IMR-90 (cell line): ENCODE data around the gene TTC39C. TPM values are rescaled to one million over a fixed set of nuclear protein-coding genes. Genes with fewer than 3 reads are reported as not detected.

Experiments
- ATAC-seq: fragments of 200-7000 bp; cut with Tn5 transposase; 2 replicates; pipeline ENCODE4 v1.9.1; 2020; ENCODE audit warnings: low read depth, mild to moderate bottlenecking, moderate library complexity
- BruUV-seq: library from RNA; stranded (reverse); fragments of 400-500 nt; replicated peaks from 2 replicates; lab custom pipeline; 2021; lab: Mats Ljungman, UMichigan
- CTCF ChIA-PET: fragments of 300-600 bp; formaldehyde crosslinking; extraction: SDS; loops from one replicate; lab custom pipeline; 2021; ENCODE audit warnings: antibody characterized with exemption; lab: Yijun Ruan, JAX
- POLR2A ChIA-PET: fragments of 300-600 bp; sonication (Branson Sonifier 250); formaldehyde crosslinking; loops from one replicate; lab custom pipeline; 2022; ENCODE audit warnings: antibody characterized with exemption; ENCODE audit not compliant: unreplicated experiment; lab: Charles Lee
- DNase-seq: peaks from one replicate; pipeline ENCODE4 v3.0.0; 2013
- H2AFZ ChIP-seq: replicated peaks from 2 replicates; pipeline ENCODE3; 2013; ENCODE audit warnings: low read length, mild to moderate bottlenecking; ENCODE audit not compliant: poor library complexity
- H2AK5ac ChIP-seq: 2 replicates; pipeline ENCODE4 v1.6.1; 2013; ENCODE audit warnings: low read depth, low read length, inconsistent platforms
- H2AK9ac ChIP-seq: replicated peaks from 2 replicates; pipeline ENCODE3; 2013; ENCODE audit warnings: mild to moderate bottlenecking, low read depth, low read length, moderate library complexity; ENCODE audit not compliant: poor library complexity
- H2BK120ac ChIP-seq: 2 replicates; pipeline ENCODE4 v1.6.1; 2013; ENCODE audit warnings: low read depth, low read length, inconsistent platforms
- H2BK15ac ChIP-seq: 3 replicates; pipeline ENCODE4 v1.6.1; 2013; ENCODE audit warnings: low read depth, low read length, inconsistent platforms
- H2BK20ac ChIP-seq: 2 replicates; pipeline ENCODE4 v1.6.1; 2013; ENCODE audit warnings: low read depth, mild to moderate bottlenecking, inconsistent platforms, low read length, moderate library complexity
- H2BK5ac ChIP-seq: 2 replicates; pipeline ENCODE4 v1.6.1; 2013; ENCODE audit warnings: mild to moderate bottlenecking, low read depth, low read length, inconsistent platforms; ENCODE audit not compliant: poor library complexity, severe bottlenecking
- H3K14ac ChIP-seq: replicated peaks from 2 replicates; pipeline ENCODE4 v1.6.1; 2013; ENCODE audit warnings: low read depth, low read length, inconsistent platforms
- H3K18ac ChIP-seq: 2 replicates; pipeline ENCODE4 v1.6.1; 2013; ENCODE audit warnings: low read depth, low read length, control low read depth
- H3K23ac ChIP-seq: 2 replicates; pipeline ENCODE4 v1.6.1; 2013; ENCODE audit warnings: low read depth, low read length, inconsistent platforms
- H3K27ac ChIP-seq: 2 replicates; pipeline ENCODE4 v1.5.1; 2013; ENCODE audit warnings: mild to moderate bottlenecking, control low read depth, low read length; ENCODE audit not compliant: insufficient read depth
- H3K27me3 ChIP-seq: 2 replicates; pipeline ENCODE4 v1.6.1; 2013; ENCODE audit warnings: low read length; ENCODE audit not compliant: control insufficient read depth, insufficient read depth
- H3K36me3 ChIP-seq: 2 replicates; pipeline ENCODE4 v1.6.1; 2013; ENCODE audit warnings: low read length, mixed read lengths; ENCODE audit not compliant: control insufficient read depth, insufficient read depth
- H3K4ac ChIP-seq: 2 replicates; pipeline ENCODE4 v1.6.1; 2013; ENCODE audit warnings: low read depth, low read length, inconsistent platforms
- H3K4me1 ChIP-seq: 2 replicates; pipeline ENCODE4 v1.6.1; 2013; ENCODE audit warnings: low read length, mixed read lengths; ENCODE audit not compliant: control insufficient read depth, insufficient read depth
- H3K4me2 ChIP-seq: 2 replicates; pipeline ENCODE4 v1.6.1; 2013; ENCODE audit warnings: low read depth, mild to moderate bottlenecking, control low read depth, low read length, moderate library complexity
- H3K4me3 ChIP-seq: 2 replicates; pipeline ENCODE4 v1.5.1; 2013; ENCODE audit warnings: low read depth, mild to moderate bottlenecking, control low read depth, low read length, moderate library complexity; ENCODE audit not compliant: insufficient read depth
- H3K56ac ChIP-seq: 2 replicates; pipeline ENCODE4 v1.6.1; 2013; ENCODE audit warnings: low read length, inconsistent platforms; ENCODE audit not compliant: insufficient read depth; ENCODE audit errors: extremely low read depth
- H3K79me1 ChIP-seq, 2 experiments: 2 replicates each; pipeline ENCODE4 v1.6.1; 2013; ENCODE audit warnings: low read length in 2 of 2, inconsistent platforms in 1 of 2, low read depth in 1 of 2
- H3K9ac ChIP-seq: 2 replicates; pipeline ENCODE4 v1.6.1; 2013; ENCODE audit warnings: low read depth, low read length, control low read depth
- H3K9me1 ChIP-seq: 2 replicates; pipeline ENCODE4 v1.6.1; 2013; ENCODE audit warnings: low read length, inconsistent platforms; ENCODE audit not compliant: insufficient read depth
- H3K9me3 ChIP-seq: 2 replicates; pipeline ENCODE4 v1.6.1; 2013; ENCODE audit warnings: low read length; ENCODE audit not compliant: control insufficient read depth, insufficient read depth
- H4K20me1 ChIP-seq: 2 replicates; pipeline ENCODE4 v1.6.1; 2013; ENCODE audit warnings: low read length, inconsistent platforms; ENCODE audit not compliant: insufficient read depth
- H4K5ac ChIP-seq: 2 replicates; pipeline ENCODE4 v1.6.1; 2013; ENCODE audit warnings: mild to moderate bottlenecking, low read depth, low read length, control low read depth
- H4K8ac ChIP-seq, 2 experiments: 2 replicates each; pipeline ENCODE4 v1.6.1; 2013; ENCODE audit warnings: low read depth in 2 of 2, low read length in 2 of 2, control low read depth in 1 of 2, inconsistent platforms in 1 of 2
- H4K91ac ChIP-seq: 2 replicates; pipeline ENCODE4 v1.6.1; 2013; ENCODE audit warnings: low read depth, low read length, inconsistent platforms; ENCODE audit not compliant: insufficient read depth
- BHLHE40 ChIP-seq: fragments of 150-350 bp; IDR thresholded peaks from 2 replicates; pipeline ENCODE4 v1.6.1; 2016; ENCODE audit warnings: mild to moderate bottlenecking, low read depth, low read length
- CHD1 ChIP-seq: IDR thresholded peaks from 2 replicates; pipeline ENCODE4 v1.6.1; 2012; ENCODE audit warnings: low read depth, low read length, improper control_type of control experiment
- FOS ChIP-seq: fragments of 150-350 bp; IDR thresholded peaks from 2 replicates; pipeline ENCODE4 v1.6.1; 2016; ENCODE audit warnings: low read depth, low read length
- MAZ ChIP-seq: IDR thresholded peaks from 2 replicates; pipeline ENCODE4 v1.6.1; 2012; ENCODE audit warnings: low read depth, mild to moderate bottlenecking, low read length, improper control_type of control experiment, moderate library complexity, borderline replicate concordance
- RCOR1 ChIP-seq: IDR thresholded peaks from 2 replicates; pipeline ENCODE4 v1.6.1; 2012; ENCODE audit warnings: mild to moderate bottlenecking, low read length, improper control_type of control experiment; ENCODE audit not compliant: insufficient replicate concordance
- RFX5 ChIP-seq: IDR thresholded peaks from 2 replicates; pipeline ENCODE4 v1.8.0; 2012; ENCODE audit warnings: low read depth, mild to moderate bottlenecking, low read length, moderate library complexity
- WGBS, 2 experiments: methylation state at CpG; one replicate each; pipeline versions ENCODE4 v1.1.5 to v1.1.7; 2013; ENCODE audit warnings: missing lambda C conversion rate in 2 of 2; ENCODE audit not compliant: insufficient read length in 1 of 2; ENCODE audit errors: extremely low coverage in 2 of 2; 5-methylcytosine and 5-hydroxymethylcytosine counted together
- dilution Hi-C: fragments of 300-500 bp; cut with HindIII; formaldehyde crosslinking; loops from one replicate; pipeline ENCODE4 v1.14.3; 2018; ENCODE audit warnings: low sequenced_read_pairs; ENCODE audit not compliant: unreplicated experiment
- in situ Hi-C: fragments of 300-500 bp; cut with MboI; formaldehyde crosslinking; loops from 3 replicates; pipeline ENCODE4 v1.14.3; 2019; ENCODE audit warnings: low sequenced_read_pairs, inconsistent platforms, mixed read lengths
- intact Hi-C: fragments of 100-400 bp; cut with micrococcal nuclease; formaldehyde crosslinking; loops from 2 replicates; pipeline ENCODE4 v1.10.0; 2022
- polyA plus RNA-seq, 3 experiments: library from polyadenylated mRNA; depleted of rRNA; stranded (reverse); fragments of >200 nt; gene quantifications; 2 replicates each; pipeline ENCODE4 v1.2.3, GENCODE V29; 2012; ENCODE audit warnings: low replicate concordance in 1 of 3
- total RNA-seq: library from RNA; depleted of rRNA; stranded (reverse); fragments of >200 nt; gene quantifications from 2 replicates; pipeline ENCODE4 v1.2.3, GENCODE V29; 2012

The TTC39C gene
- total and polyA plus RNA-seq, 2 of the 4 experiments (the other 2 are of a cell fraction), result 8.0 to 20.8 TPM

DNA sequence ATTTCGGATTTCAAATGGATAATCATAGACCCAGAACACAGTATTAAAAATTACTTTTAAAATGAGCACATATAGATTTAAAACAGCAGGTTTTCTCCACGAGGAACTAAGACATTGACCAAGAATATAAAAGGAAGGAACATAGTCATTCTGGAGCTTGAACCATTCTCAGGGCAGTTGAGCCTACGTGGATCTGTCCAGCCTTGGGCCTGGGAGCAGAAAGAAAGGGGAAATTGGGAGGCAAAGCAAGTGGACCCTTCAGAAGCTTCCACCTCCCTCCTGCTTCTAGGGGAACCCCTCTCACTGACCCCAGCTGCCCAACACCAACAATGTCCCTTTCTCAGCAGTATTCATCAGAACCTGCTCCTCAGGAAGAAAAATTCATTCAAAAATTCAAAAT is 31.4 kb upstream of the TTC39C start:
- peaks cover 7% of the 10 kb centered on the region for H3K9me1 ChIP-seq
- H3K23ac ChIP-seq, result peak overlapping the region; percentile 35; the same call in 1 of the 2 replicates
- H3K4ac ChIP-seq, result peak overlapping the region; percentile 89
- H3K14ac ChIP-seq, result peak overlapping the region; percentile 77
- ATAC-seq (no peak), DNase-seq (no peak)
- H2BK15ac ChIP-seq, result peak overlapping the region; percentile 77; the same call in 1 of the 3 replicates
- H3K27ac ChIP-seq, result peak overlapping the region; percentile 95
- H4K20me1 ChIP-seq, result no peaks in the 10 kb centered on the region
- peak overlapping the region in 1 of 2 experiments; percentile 95; a peak in 2 of 4 replicates for H4K8ac ChIP-seq
- H3K79me1 ChIP-seq, result no peaks in the 10 kb centered on the region
- no peaks in the 10 kb centered on the region for H3K36me3 ChIP-seq
- no peak overlapping the region for H3K4me2 ChIP-seq
- intact Hi-C loops, result no loop called here
- CTCF ChIA-PET, result interaction anchor here (0.6 to 0.9 kb wide), 2 partner anchors 55 to 93 kb away, joined by 3 read pairs; no protein-coding TSS in a partner anchor
- peak overlapping the region; percentile 83 for H2BK5ac ChIP-seq
- H4K5ac ChIP-seq, result peak overlapping the region; percentile 77; the same call in 1 of the 2 replicates
- no peak for TF ChIP-seq CHD1
- TF ChIP-seq MAZ, result no peak
- no peak for TF ChIP-seq RCOR1
- TF ChIP-seq FOS, result no peak
- no peak for TF ChIP-seq RFX5
- no peak for TF ChIP-seq BHLHE40
- H3K4me1 ChIP-seq, result peaks cover 14% of the 10 kb centered on the region
- H3K9me3 ChIP-seq, result 0 out of 2 replicates have a peak, but pooled peaks cover 2% of the 10 kb centered on the region
- peak overlapping the region; percentile 80 for H2AK5ac ChIP-seq
- peak overlapping the region; percentile 87 for H3K18ac ChIP-seq
- in situ Hi-C loops, result no loop called here
- POLR2A ChIA-PET, result no interaction called here
- H3K9ac ChIP-seq, result 0 out of 2 replicates have a peak overlapping the region, but pooled peaks have one; percentile 29
- H4K91ac ChIP-seq, result peak overlapping the region; percentile 66
- no peak overlapping the region for H2AK9ac ChIP-seq
- H2AFZ ChIP-seq, result no peak overlapping the region
- H3K27me3 ChIP-seq, result no peaks in the 10 kb centered on the region
- H3K4me3 ChIP-seq, result no peak overlapping the region
- dilution Hi-C loops, result no loop called here
- no peak overlapping the region; the same call in 1 of the 2 replicates for H3K56ac ChIP-seq
- peak overlapping the region; percentile 97 for H2BK120ac ChIP-seq
- peak overlapping the region; percentile 90 for H2BK20ac ChIP-seq
- WGBS, 2 experiments, result no CpG with 5 or more reads among the region's 3 CpGs
- BruUV-seq, result no TSS peak
